HEK293T (cell line): Measurements from ENCODE around the gene PDE3B.
"Not testable (repeated sequence)": the region's sequence is repeated elsewhere in the genome, so short reads cannot be mapped to it uniquely, and the experiment has no call there.

Experiments
- CTCF ChIA-PET: fragments of 350-600 bp; formaldehyde crosslinking; extraction: SDS; loops from one replicate; lab custom pipeline; 2021; ENCODE audit warnings: antibody characterized with exemption, inconsistent platforms; lab: Yijun Ruan, JAX
- POLR2A ChIA-PET: fragments of 350-600 bp; formaldehyde crosslinking; extraction: SDS; loops from one replicate; lab custom pipeline; 2020; ENCODE audit warnings: antibody characterized with exemption, inconsistent platforms; lab: Yijun Ruan, JAX
- DNase-seq: peaks from one replicate; pipeline ENCODE4 v3.0.0; 2012; ENCODE audit warnings: mixed read lengths; ENCODE audit errors: extremely low spot score
- ARNT ChIP-seq: fragments of 450-650 bp; IDR thresholded peaks from 2 replicates; pipeline ENCODE4 v1.6.1; 2017; ENCODE audit warnings: mild to moderate bottlenecking
- BHLHE40 ChIP-seq: fragments of 450-650 bp; IDR thresholded peaks from 2 replicates; pipeline ENCODE4 v1.6.1; 2016; ENCODE audit warnings: mild to moderate bottlenecking, moderate library complexity, borderline replicate concordance
- CTBP1 ChIP-seq: fragments of 450-650 bp; IDR thresholded peaks from 2 replicates; pipeline ENCODE4 v1.6.1; 2016; ENCODE audit warnings: borderline replicate concordance
- ELF4 ChIP-seq: fragments of 450-650 bp; IDR thresholded peaks from 2 replicates; pipeline ENCODE4 v1.6.1; 2017; ENCODE audit warnings: antibody characterized with exemption
- FOXA1 ChIP-seq: fragments of 450-650 bp; IDR thresholded peaks from 2 replicates; pipeline ENCODE4 v1.6.1; 2016; ENCODE audit warnings: mild to moderate bottlenecking
- FOXK2 ChIP-seq: fragments of 450-650 bp; IDR thresholded peaks from 2 replicates; pipeline ENCODE4 v1.6.1; 2016; ENCODE audit warnings: mild to moderate bottlenecking
- FOXM1 ChIP-seq: fragments of 450-650 bp; IDR thresholded peaks from 2 replicates; pipeline ENCODE4 v1.6.1; 2017; ENCODE audit warnings: mild to moderate bottlenecking, borderline replicate concordance
- HDGF ChIP-seq: fragments of 450-650 bp; IDR thresholded peaks from 2 replicates; pipeline ENCODE4 v1.6.1; 2017; ENCODE audit warnings: antibody characterized with exemption, borderline replicate concordance
- L3MBTL2 ChIP-seq: fragments of 450-650 bp; conservative IDR thresholded peaks from 2 replicates; pipeline ENCODE4 v1.6.1; 2016; ENCODE audit warnings: mild to moderate bottlenecking
- LEF1 ChIP-seq: fragments of 450-650 bp; IDR thresholded peaks from 2 replicates; pipeline ENCODE4 v1.6.1; 2017; ENCODE audit warnings: mild to moderate bottlenecking, borderline replicate concordance
- NFRKB ChIP-seq: fragments of 450-650 bp; IDR thresholded peaks from 2 replicates; pipeline ENCODE4 v1.6.1; 2016; ENCODE audit warnings: mild to moderate bottlenecking, moderate library complexity
- PKNOX1 ChIP-seq: fragments of 450-650 bp; IDR thresholded peaks from 2 replicates; pipeline ENCODE4 v1.6.1; 2016
- SP1 ChIP-seq: fragments of 450-650 bp; IDR thresholded peaks from 2 replicates; pipeline ENCODE4 v1.6.1; 2017
- SUZ12 ChIP-seq: fragments of 450-650 bp; IDR thresholded peaks from 2 replicates; pipeline ENCODE4 v1.6.1; 2016; ENCODE audit warnings: mild to moderate bottlenecking
- TARDBP ChIP-seq: fragments of 450-650 bp; IDR thresholded peaks from 2 replicates; pipeline ENCODE4 v1.6.1; 2016
- ZNF384 ChIP-seq: fragments of 450-650 bp; IDR thresholded peaks from 2 replicates; pipeline ENCODE4 v1.6.1; 2016

PDE3B gene

GRCh38 chr11:14783788-14784187 lies 140.2 kb downstream of the PDE3B start:
- no peak for DNase-seq
- ChIA-PET POLR2A (no interaction called here), CTCF (no interaction called here)
- TF ChIP-seq FOXM1 = no peak
- TF ChIP-seq ZNF384 = no peak
- no peak for TF ChIP-seq BHLHE40
- no peak for TF ChIP-seq CTBP1
- no peak for TF ChIP-seq LEF1

- ChIA-PET CTCF (no interaction called here), POLR2A (no interaction called here)
- DNase-seq = no peak
- TF ChIP-seq ZNF384 = no peak
- no peak for TF ChIP-seq SUZ12
- no peak for TF ChIP-seq CTBP1
- no peak for TF ChIP-seq ELF4
- no peak for TF ChIP-seq FOXK2
- TF ChIP-seq LEF1 = no peak
- TF ChIP-seq PKNOX1 = no peak
- no peak for TF ChIP-seq L3MBTL2
- TF ChIP-seq BHLHE40 = no peak
- TF ChIP-seq SP1 = no peak
- TF ChIP-seq FOXM1 = no peak
- no peak for TF ChIP-seq NFRKB
Observed at GRCh38 chr11:14784230-14784629, 140.6 kb downstream of the PDE3B start.

- ChIA-PET POLR2A (interaction anchor here (1.0 to 1.9 kb wide), 2 partner anchors 102 to 117 kb away, joined by 3 to 9 read pairs; partner anchors contain the start of gene CYP2R1), CTCF (interaction anchor here (0.6 to 4.5 kb wide), 7 partner anchors 14 to 467 kb away, joined by 3 to 74 read pairs (median 5); no protein-coding TSS in a partner anchor)
- no peak for DNase-seq
- TF ChIP-seq BHLHE40 (no peak), NFRKB (no peak), SUZ12 (no peak), TARDBP (no peak), FOXA1 (no peak), PKNOX1 (no peak), FOXK2 (no peak), ELF4 (no peak), HDGF (no peak), FOXM1 (no peak), CTBP1 (no peak), SP1 (no peak), LEF1 (no peak), L3MBTL2 (no peak)
Observed at GRCh38 chr11:14789879-14790484, 146.4 kb downstream of the PDE3B start.

GRCh38 chr11:14793546-14793945 lies 149.9 kb downstream of the PDE3B start:
- DNase-seq = peak; percentile 10
- ChIA-PET CTCF (interaction anchor here (2.8 kb wide), 1 partner anchor 114 kb away, joined by 9 read pairs; no protein-coding TSS in a partner anchor), POLR2A (no interaction called here)
- TF ChIP-seq FOXK2 = no peak
- TF ChIP-seq PKNOX1 = no peak
- TF ChIP-seq ARNT = no peak
- no peak for TF ChIP-seq LEF1
- TF ChIP-seq ZNF384 = no peak
- TF ChIP-seq FOXA1 = no peak
- no peak for TF ChIP-seq TARDBP
- no peak for TF ChIP-seq FOXM1
- no peak for TF ChIP-seq L3MBTL2
- TF ChIP-seq HDGF = no peak
- no peak for TF ChIP-seq NFRKB
- TF ChIP-seq BHLHE40 = no peak
- TF ChIP-seq SUZ12 = no peak
- TF ChIP-seq SP1 = no peak
- TF ChIP-seq ELF4 = no peak
- TF ChIP-seq CTBP1 = no peak

- DNase-seq, POLR2A ChIA-PET: not testable (repeated sequence)
- CTCF ChIA-PET = interaction anchor here (2.8 kb wide), 1 partner anchor 112 kb away, joined by 9 read pairs; no protein-coding TSS in a partner anchor
Observed at GRCh38 chr11:14796028-14796427, 152.4 kb downstream of the PDE3B start.

- no peak for DNase-seq
- TF ChIP-seq ARNT (no peak), L3MBTL2 (no peak)
- ChIA-PET CTCF (no interaction called here), POLR2A (no interaction called here)
Observed at GRCh38 chr11:14803846-14804245, 160.2 kb downstream of the PDE3B start.

GRCh38 chr11:14809466-14809865 lies 165.9 kb downstream of the PDE3B start:
- DNase-seq = no peak
- TF ChIP-seq L3MBTL2 = no peak
- no peak for TF ChIP-seq LEF1
- no peak for TF ChIP-seq SUZ12
- TF ChIP-seq BHLHE40 = no peak
- no peak for TF ChIP-seq FOXA1
- TF ChIP-seq NFRKB = no peak
- TF ChIP-seq FOXK2 = no peak
- TF ChIP-seq ELF4 = no peak
- no peak for TF ChIP-seq SP1
- TF ChIP-seq HDGF = no peak
- no peak for TF ChIP-seq TARDBP
- no peak for TF ChIP-seq PKNOX1
- no peak for TF ChIP-seq ARNT
- no peak for TF ChIP-seq FOXM1
- TF ChIP-seq CTBP1 = no peak
- CTCF ChIA-PET = no interaction called here
- POLR2A ChIA-PET = no interaction called here
